HUES6 (cell line): ENCODE data around the gene ACSL5.
"Not testable (repeated sequence)": the region's sequence is repeated elsewhere in the genome, so short reads cannot be mapped to it uniquely, and the experiment has no call there.

Experiments used
- H3K27ac ChIP-seq: 2 replicates; pipeline ENCODE4 v1.7.0; 2013; ENCODE audit warnings: low read depth, mild to moderate bottlenecking, low read length, inconsistent platforms
- H3K27me3 ChIP-seq: 2 replicates; pipeline ENCODE4 v1.6.1; 2013; ENCODE audit warnings: low read length; ENCODE audit not compliant: control insufficient read depth, insufficient read depth
- H3K36me3 ChIP-seq: 2 replicates; pipeline ENCODE4 v1.6.1; 2013; ENCODE audit warnings: low read length; ENCODE audit not compliant: control insufficient read depth, insufficient read depth
- H3K4me1 ChIP-seq: 2 replicates; pipeline ENCODE4 v1.6.1; 2013; ENCODE audit warnings: low read length; ENCODE audit not compliant: control insufficient read depth, insufficient read depth
- H3K4me3 ChIP-seq: 2 replicates; pipeline ENCODE4 v1.5.1; 2013; ENCODE audit warnings: low read depth, low read length
- H3K9ac ChIP-seq: one replicate; pipeline ENCODE4 v1.6.1; 2013; ENCODE audit warnings: mild to moderate bottlenecking, low read length
- H3K9me3 ChIP-seq: 2 replicates; pipeline ENCODE4 v1.6.1; 2013; ENCODE audit warnings: low read depth, low read length; ENCODE audit not compliant: control insufficient read depth, insufficient read depth

Gene ACSL5

GRCh38 chr10:112377116-112377515 lies 3.2 kb downstream of the ACSL5 start:
- not testable (repeated sequence) for H3K27ac ChIP-seq, H3K9me3 ChIP-seq, H3K4me3 ChIP-seq, H3K9ac ChIP-seq, H3K4me1 ChIP-seq, H3K36me3 ChIP-seq, H3K27me3 ChIP-seq

- Histone ChIP-seq H3K9ac (no peak overlapping the region), H3K9me3 (no peaks in the 10 kb centered on the region), H3K4me3 (no peak overlapping the region), H3K36me3 (no peaks in the 10 kb centered on the region), H3K27me3 (no peaks in the 10 kb centered on the region), H3K4me1 (peaks cover 7% of the 10 kb centered on the region; the same call in 1 of the 2 replicates), H3K27ac (no peak overlapping the region)
These were observed 5.8 kb downstream of the ACSL5 start for GRCh38 chr10:112379635-112380296.

- no peaks in the 10 kb centered on the region for H3K36me3 ChIP-seq
- no peak overlapping the region for H3K27ac ChIP-seq
- no peaks in the 10 kb centered on the region for H3K9me3 ChIP-seq
- no peak overlapping the region for H3K9ac ChIP-seq
- H3K27me3 ChIP-seq: no peaks in the 10 kb centered on the region
- no peak overlapping the region for H3K4me3 ChIP-seq
- H3K4me1 ChIP-seq: no peaks in the 10 kb centered on the region
These were observed 8.8 kb downstream of the ACSL5 start for GRCh38 chr10:112382515-112383235.

GRCh38 chr10:112383325-112383724 lies 9.4 kb downstream of the ACSL5 start:
- Histone ChIP-seq H3K27ac (no peak overlapping the region), H3K36me3 (no peaks in the 10 kb centered on the region), H3K4me3 (no peak overlapping the region), H3K27me3 (no peaks in the 10 kb centered on the region), H3K4me1 (no peaks in the 10 kb centered on the region), H3K9ac (no peak overlapping the region), H3K9me3 (no peaks in the 10 kb centered on the region)

- Histone ChIP-seq H3K4me3 (no peak overlapping the region), H3K9me3 (no peaks in the 10 kb centered on the region), H3K27ac (no peak overlapping the region), H3K9ac (no peak overlapping the region), H3K4me1 (peaks cover 2% of the 10 kb centered on the region; the same call in 1 of the 2 replicates), H3K36me3 (no peaks in the 10 kb centered on the region), H3K27me3 (no peaks in the 10 kb centered on the region)
These were observed 10.2 kb downstream of the ACSL5 start for GRCh38 chr10:112384141-112384540.

GRCh38 chr10:112385201-112385600 lies 11.3 kb downstream of the ACSL5 start:
- H3K36me3 ChIP-seq: no peaks in the 10 kb centered on the region
- H3K4me3 ChIP-seq: no peak overlapping the region
- H3K9me3 ChIP-seq: no peaks in the 10 kb centered on the region
- no peak overlapping the region for H3K27ac ChIP-seq
- no peak overlapping the region for H3K9ac ChIP-seq
- no peaks in the 10 kb centered on the region for H3K27me3 ChIP-seq
- H3K4me1 ChIP-seq: peaks cover 7% of the 10 kb centered on the region; the same call in 1 of the 2 replicates

- not testable (repeated sequence) for H3K4me1 ChIP-seq, H3K9me3 ChIP-seq, H3K4me3 ChIP-seq, H3K36me3 ChIP-seq, H3K27me3 ChIP-seq, H3K27ac ChIP-seq, H3K9ac ChIP-seq
These were observed 14.1 kb downstream of the ACSL5 start for GRCh38 chr10:112388056-112388455.

GRCh38 chr10:112388548-112388947 lies 14.6 kb downstream of the ACSL5 start:
- H3K27ac ChIP-seq: no peak overlapping the region
- no peaks in the 10 kb centered on the region for H3K27me3 ChIP-seq
- no peaks in the 10 kb centered on the region for H3K9me3 ChIP-seq
- no peak overlapping the region for H3K9ac ChIP-seq
- no peaks in the 10 kb centered on the region for H3K36me3 ChIP-seq
- H3K4me1 ChIP-seq: peaks cover 9% of the 10 kb centered on the region; the same call in 1 of the 2 replicates
- H3K4me3 ChIP-seq: no peak overlapping the region

- H3K4me3 ChIP-seq: no peak overlapping the region
- no peaks in the 10 kb centered on the region for H3K27me3 ChIP-seq
- peak overlapping the region; percentile 3; the same call in 1 of the 2 replicates for H3K27ac ChIP-seq
- H3K9ac ChIP-seq: no peak overlapping the region
- no peaks in the 10 kb centered on the region for H3K36me3 ChIP-seq
- H3K4me1 ChIP-seq: peaks cover 9% of the 10 kb centered on the region; the same call in 1 of the 2 replicates
- no peaks in the 10 kb centered on the region for H3K9me3 ChIP-seq
These were observed 15.4 kb downstream of the ACSL5 start for GRCh38 chr10:112389271-112389822.

GRCh38 chr10:112390125-112390703 lies 16.3 kb downstream of the ACSL5 start:
- Histone ChIP-seq H3K9ac (no peak overlapping the region), H3K27me3 (no peaks in the 10 kb centered on the region), H3K4me1 (peaks cover 9% of the 10 kb centered on the region; the same call in 1 of the 2 replicates), H3K27ac (no peak overlapping the region), H3K9me3 (no peaks in the 10 kb centered on the region), H3K36me3 (no peaks in the 10 kb centered on the region), H3K4me3 (no peak overlapping the region)

GRCh38 chr10:112393341-112393740 lies 19.4 kb downstream of the ACSL5 start:
- H3K36me3 ChIP-seq: no peaks in the 10 kb centered on the region
- no peak overlapping the region for H3K9ac ChIP-seq
- no peak overlapping the region for H3K4me3 ChIP-seq
- H3K27ac ChIP-seq: no peak overlapping the region
- H3K4me1 ChIP-seq: peaks cover 9% of the 10 kb centered on the region; the same call in 1 of the 2 replicates
- H3K27me3 ChIP-seq: no peaks in the 10 kb centered on the region
- no peaks in the 10 kb centered on the region for H3K9me3 ChIP-seq
